EL (cell line): ENCODE measurements around the gene EDEM2.
"Not testable (repeated sequence)": the region's sequence is repeated elsewhere in the genome, so short reads cannot be mapped to it uniquely, and the experiment has no call there.

Experiments
- DNase-seq: peaks from one replicate; pipeline ENCODE4 v3.0.0-alpha.2; 2016

Gene EDEM2

GRCh38 chr20:35168701-35169409 lies 21.7 kb upstream of the EDEM2 start:
- not testable (repeated sequence) for DNase-seq

- DNase-seq, result no peak
Measured at GRCh38 chr20:35167787-35168186, 20.7 kb upstream of the EDEM2 start.

- no peak for DNase-seq
Measured at GRCh38 chr20:35166242-35166830, 19.2 kb upstream of the EDEM2 start.

GRCh38 chr20:35165221-35166185 lies 18.4 kb upstream of the EDEM2 start:
- DNase-seq, result no peak

- not testable (repeated sequence) for DNase-seq
Measured at GRCh38 chr20:35164531-35164930, 17.4 kb upstream of the EDEM2 start.

GRCh38 chr20:35160341-35160740 lies 13.2 kb upstream of the EDEM2 start:
- not testable (repeated sequence) for DNase-seq

- no peak for DNase-seq
Measured at GRCh38 chr20:35156978-35157377, 9.8 kb upstream of the EDEM2 start.

- no peak for DNase-seq
Measured at GRCh38 chr20:35155936-35156335, 8.8 kb upstream of the EDEM2 start.

GRCh38 chr20:35151736-35152135 lies 4.6 kb upstream of the EDEM2 start:
- DNase-seq, result no peak

- no peak for DNase-seq
Measured at GRCh38 chr20:35150846-35151579, 3.9 kb upstream of the EDEM2 start.

GRCh38 chr20:35147575-35148071 lies 487 bp upstream of the EDEM2 start:
- peak; percentile 68 for DNase-seq

- DNase-seq, result peak; percentile 49
Measured at GRCh38 chr20:35146299-35146919, 727 bp downstream of the EDEM2 start.

- peak; percentile 51 for DNase-seq
Measured at GRCh38 chr20:35145141-35145564, 2.0 kb downstream of the EDEM2 start.

- DNase-seq, result no peak
Measured at GRCh38 chr20:35144694-35145093, 2.4 kb downstream of the EDEM2 start.

GRCh38 chr20:35135867-35136586 lies 11.1 kb downstream of the EDEM2 start:
- DNase-seq, result peak; percentile 77

- no peak for DNase-seq
Measured at GRCh38 chr20:35134880-35135279, 12.3 kb downstream of the EDEM2 start.

GRCh38 chr20:35134472-35134871 lies 12.7 kb downstream of the EDEM2 start:
- DNase-seq, result no peak

GRCh38 chr20:35133735-35134134 lies 13.4 kb downstream of the EDEM2 start:
- no peak for DNase-seq

- no peak for DNase-seq
Measured at GRCh38 chr20:35133031-35133430, 14.1 kb downstream of the EDEM2 start.

GRCh38 chr20:35131934-35132333 lies 15.2 kb downstream of the EDEM2 start:
- DNase-seq, result no peak

GRCh38 chr20:35129647-35130069 lies 17.5 kb downstream of the EDEM2 start:
- DNase-seq, result peak; percentile 56
